ENCODE data around the gene PCSK7. TPM values are rescaled to one million over a fixed set of nuclear protein-coding genes. Genes with fewer than 3 reads are reported as not detected.

Gene PCSK7
- total RNA-seq, 1 donor from 2014 or later = 341 TPM

DNA sequence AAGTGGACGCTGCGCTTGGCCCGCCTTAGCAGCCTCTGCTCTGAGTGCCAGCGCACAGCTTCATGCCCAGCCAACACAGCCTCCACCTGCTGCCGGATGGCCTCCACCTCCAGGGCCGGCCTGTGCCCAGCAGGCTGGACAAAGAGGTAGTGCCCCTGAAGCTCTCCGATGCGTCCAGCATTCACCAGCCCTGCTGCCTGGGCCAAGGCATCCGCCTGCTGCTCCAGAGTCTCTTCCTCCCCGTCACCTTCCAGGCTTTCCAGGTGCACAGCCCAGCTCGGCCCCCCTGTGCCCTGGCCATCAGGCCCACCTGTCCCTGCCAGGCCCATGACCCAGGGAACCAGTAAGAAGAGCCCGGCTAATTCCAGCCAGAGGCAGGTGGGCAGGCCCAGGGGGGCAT, 2.5 kb downstream of the PCSK7 start:
- Mint-ChIP-seq H3K27ac (peak overlapping the region; percentile 95), H3K4me1 (peaks cover 53% of the 10 kb centered on the region), H3K9me3 (no peaks in the 10 kb centered on the region), H3K27me3 (no peaks in the 10 kb centered on the region), H3K4me3 (peak overlapping the region; percentile 100), H3K36me3 (ENCODE audit: low read depth) (peaks cover 66% of the 10 kb centered on the region)
- intact Hi-C loops (cut with micrococcal nuclease) = no loop called here
- DNase-seq (no peak), ATAC-seq (ENCODE audit: low read depth) (no peak)
- ChIA-PET POLR2A (interaction anchor here (1.4 to 5.9 kb wide), 5 partner anchors 44 to 300 kb away, joined by 4 to 89 read pairs (median 20); partner anchors contain the start of genes CEP164, PAFAH1B2 and SIDT2), CTCF (interaction anchor here (8.1 kb wide), 1 partner anchor 49 kb away, joined by 119 read pairs; the partner anchor contains the start of gene SIDT2)
- TF ChIP-seq CTCF (IDR thresholded peaks at IDR 0.05) = no peak

DNA sequence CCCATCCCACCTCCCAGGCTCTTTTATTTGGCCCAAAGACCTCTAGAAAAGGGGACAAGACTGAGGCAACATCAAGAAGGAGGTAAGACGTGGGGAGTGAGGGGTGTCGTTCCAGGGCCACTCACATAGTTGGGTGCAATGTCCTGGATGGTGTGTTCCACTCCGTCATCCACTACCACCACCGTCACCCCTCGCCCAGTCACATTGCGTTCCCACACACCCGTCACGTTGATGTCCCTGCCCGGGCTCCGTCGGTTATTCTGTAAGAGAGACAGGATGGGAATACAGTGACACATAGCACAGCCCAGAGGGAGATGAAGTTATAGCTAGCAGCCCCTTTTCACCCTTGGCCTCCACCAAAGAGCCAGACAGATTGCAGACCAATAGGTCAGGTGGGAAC, 3.8 kb downstream of the PCSK7 start:
- CTCF ChIA-PET = interaction anchor here (0.7 to 8.1 kb wide), 5 partner anchors 25 to 348 kb away, joined by 3 to 119 read pairs (median 13); partner anchors contain the start of genes PAFAH1B2 and SIDT2
- TF ChIP-seq CTCF (IDR thresholded peaks at IDR 0.05) = no peak
- intact Hi-C loops (cut with micrococcal nuclease) = no loop called here
- peak overlapping the region; percentile 30 for H3K27ac Mint-ChIP-seq
- no peaks in the 10 kb centered on the region for H3K27me3 Mint-ChIP-seq
- DNase-seq (no peak), ATAC-seq (ENCODE audit: low read depth) (no peak)
- peaks cover 79% of the 10 kb centered on the region for H3K36me3 Mint-ChIP-seq (ENCODE audit: low read depth)
- no peaks in the 10 kb centered on the region for H3K9me3 Mint-ChIP-seq
- H3K4me1 Mint-ChIP-seq = peaks cover 41% of the 10 kb centered on the region
- no peak overlapping the region for H3K4me3 Mint-ChIP-seq
- POLR2A ChIA-PET = interaction anchor here (1.4 to 5.9 kb wide), 4 partner anchors 38 to 132 kb away, joined by 3 to 89 read pairs (median 30); partner anchors contain the start of genes PAFAH1B2 and SIDT2

DNA sequence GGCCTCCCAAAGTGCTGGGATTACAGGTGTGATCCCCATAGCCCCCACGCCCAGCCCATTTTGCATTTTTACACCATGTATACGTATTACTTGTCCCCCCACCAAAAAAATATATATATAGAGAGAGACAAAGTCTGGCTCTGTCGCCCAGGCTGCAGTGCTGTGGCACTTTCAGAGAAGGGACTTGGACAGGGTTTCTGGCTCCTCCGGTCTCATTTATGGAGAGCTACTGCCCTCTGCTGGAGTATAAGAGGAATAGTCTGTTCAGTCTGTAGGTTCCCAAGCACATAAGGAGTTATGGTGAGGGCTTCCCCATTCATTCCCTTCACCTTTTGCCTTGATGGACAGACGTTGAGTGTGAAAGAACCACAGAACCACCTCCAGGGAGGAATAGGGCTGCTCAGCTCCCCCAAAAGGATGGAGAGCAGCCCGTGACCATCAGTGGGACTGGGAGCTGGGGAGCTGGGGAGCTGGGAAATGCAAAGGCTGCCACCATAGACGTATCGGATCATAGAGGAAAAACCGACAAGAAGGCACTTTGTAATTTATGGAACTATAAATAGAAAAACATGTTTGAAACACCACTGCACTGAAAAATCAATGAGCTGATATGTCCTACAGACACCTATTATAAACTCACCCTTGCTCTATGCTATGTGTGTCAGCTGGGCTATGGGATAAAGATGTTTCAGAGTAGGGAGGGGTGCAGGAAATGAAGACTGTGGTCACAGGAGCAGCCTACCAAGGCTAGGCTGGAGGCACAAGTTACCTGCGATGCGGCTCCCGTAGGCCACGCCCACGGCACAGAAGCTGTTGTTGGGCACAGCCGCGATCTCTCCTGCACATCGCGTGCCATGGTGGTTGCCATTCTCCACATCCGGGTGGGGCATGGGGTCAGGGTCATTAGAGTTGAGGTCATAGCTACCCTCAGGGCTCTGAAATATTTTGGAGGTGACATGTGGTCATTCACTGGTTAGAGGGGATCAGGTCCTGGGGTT, 5.2 kb downstream of the PCSK7 start:
- ATAC-seq (ENCODE audit: low read depth) = peak; percentile 64
- ChIA-PET POLR2A (interaction anchor here (0.5 to 3.0 kb wide), 9 partner anchors 25 to 310 kb away, joined by 3 to 45 read pairs (median 4); partner anchors contain the start of genes PAFAH1B2 and SIDT2), CTCF (interaction anchor here (0.8 to 8.1 kb wide), 21 partner anchors 15 to 590 kb away, joined by 3 to 119 read pairs (median 4); partner anchors contain the start of genes PAFAH1B2, SIDT2 and SIK3)
- no peak overlapping the region for H3K4me3 Mint-ChIP-seq
- peaks cover 87% of the 10 kb centered on the region for H3K36me3 Mint-ChIP-seq (ENCODE audit: low read depth)
- H3K9me3 Mint-ChIP-seq = no peaks in the 10 kb centered on the region
- intact Hi-C loops (cut with micrococcal nuclease) = loop anchor here (1.0 to 2.0 kb wide), 7 partner anchors 38 to 494 kb away; partner anchors contain the start of gene APOA5
- no peaks in the 10 kb centered on the region for H3K27me3 Mint-ChIP-seq
- peaks cover 40% of the 10 kb centered on the region for H3K4me1 Mint-ChIP-seq
- H3K27ac Mint-ChIP-seq = peak overlapping the region; percentile 80
- no peak for DNase-seq
- TF ChIP-seq CTCF (IDR thresholded peaks at IDR 0.05) = no peak

GRCh38 chr11:117225553-117226170, 6.2 kb downstream of the PCSK7 start:
- ChIA-PET POLR2A (interaction anchor here (0.6 to 3.0 kb wide), 9 partner anchors 24 to 309 kb away, joined by 3 to 45 read pairs (median 5); partner anchors contain the start of genes PAFAH1B2 and SIDT2), CTCF (interaction anchor here (1.2 to 8.1 kb wide), 9 partner anchors 14 to 493 kb away, joined by 3 to 119 read pairs (median 9); partner anchors contain the start of genes PAFAH1B2 and SIDT2)
- DNase-seq = no peak
- intact Hi-C loops (cut with micrococcal nuclease) = loop anchor here (1.0 to 2.0 kb wide), 7 partner anchors 37 to 493 kb away; partner anchors contain the start of gene APOA5
- no peak overlapping the region for H3K27ac Mint-ChIP-seq
- no peak for ATAC-seq (ENCODE audit: low read depth)
- no peaks in the 10 kb centered on the region for H3K9me3 Mint-ChIP-seq
- peaks cover 89% of the 10 kb centered on the region for H3K36me3 Mint-ChIP-seq (ENCODE audit: low read depth)
- peaks cover 33% of the 10 kb centered on the region for H3K4me1 Mint-ChIP-seq
- no peak overlapping the region for H3K4me3 Mint-ChIP-seq
- H3K27me3 Mint-ChIP-seq = no peaks in the 10 kb centered on the region
- TF ChIP-seq CTCF (IDR thresholded peaks at IDR 0.05) = no peak

Data from activated B cell treated with CpG ODN at 0.5 μM for 24 hours (primary cell).